Peyer's patch (tissue), 4 donors: ENCODE results near the gene ADK. TPM values are rescaled to one million over a fixed set of nuclear protein-coding genes. Genes with fewer than 3 reads are reported as not detected.
"Not testable (repeated sequence)": the region's sequence is repeated elsewhere in the genome, so short reads cannot be mapped to it uniquely, and the experiment has no call there.

Experiments used
- DNase-seq, 3 donors: peaks; one replicate each; pipeline ENCODE4 v3.0.0-alpha.2; 2017 to 2019
- H3K27ac ChIP-seq, 4 donors: fragments of 200-600 bp; sonication (generic); one replicate each; pipeline ENCODE4 v1.5.1; 2016 to 2019
- H3K27me3 ChIP-seq, 2 donors: fragments of 200-600 bp; sonication (generic); one replicate each; pipeline ENCODE4 v1.5.1; 2019
- H3K36me3 ChIP-seq, 3 donors: fragments of 200-600 bp; sonication (generic); one replicate each; pipeline ENCODE4 v1.5.1; 2016 to 2019
- H3K4me1 ChIP-seq, 4 donors: fragments of 200-600 bp; sonication (generic); one replicate each; pipeline ENCODE4 v1.5.1; 2016 to 2019
- H3K4me3 ChIP-seq, 4 donors: fragments of 200-600 bp; sonication (generic); 1 replicate in 3 of 4; 2 replicates in 1 of 4; pipeline ENCODE4 v1.5.1; 2016 to 2019; ENCODE audit warnings: mild to moderate bottlenecking in 1 of 4
- H3K9me3 ChIP-seq, 4 donors: fragments of 200-600 bp; sonication (generic); one replicate each; pipeline ENCODE4 v1.5.1; 2016 to 2019; ENCODE audit warnings: mild to moderate bottlenecking in 1 of 4
- CTCF ChIP-seq, 6 experiments: fragments of 450-650 bp in 4 of 6; fragments of 200-600 bp in 2 of 6; sonication (generic) in 1 of 6; IDR thresholded peaks; one replicate each; pipeline ENCODE4 v1.5.1; 2017 to 2019; ENCODE audit warnings: antibody characterized with exemption in 6 of 6, mild to moderate bottlenecking in 3 of 6, moderate library complexity in 1 of 6
- POLR2A ChIP-seq, 2 donors: fragments of 450-650 bp; IDR thresholded peaks; one replicate each; pipeline ENCODE4 v1.5.1; 2017; ENCODE audit warnings: antibody characterized with exemption in 2 of 2, mild to moderate bottlenecking in 2 of 2, moderate library complexity in 2 of 2
- total RNA-seq, 4 donors: library from RNA; depleted of rRNA; stranded (reverse); fragments of >200 nt; gene quantifications; one replicate each; pipeline ENCODE4 v1.1.0, GENCODE V29; 2016

Gene ADK
- total RNA-seq, 4 donors from 2014 or later: 7.4 to 50.3 (median 14.3) TPM

GRCh38 chr10:74292871-74293427, 141.9 kb downstream of the ADK start:
- Histone ChIP-seq H3K27ac (no peak overlapping the region), H3K27me3 (no peaks in the 10 kb centered on the region), H3K9me3 (no peaks in the 10 kb centered on the region), H3K4me3 (no peak overlapping the region), H3K36me3 (no peaks in the 10 kb centered on the region), H3K4me1 (no peaks in the 10 kb centered on the region)
- no peak for TF ChIP-seq CTCF (IDR thresholded peaks at IDR 0.05)
- TF ChIP-seq POLR2A (IDR thresholded peaks at IDR 0.05): no peak
- no peak for DNase-seq

- Histone ChIP-seq H3K4me1 (no peaks in the 10 kb centered on the region), H3K4me3 (no peak overlapping the region), H3K9me3 (no peaks in the 10 kb centered on the region), H3K27me3 (no peaks in the 10 kb centered on the region), H3K27ac (no peak overlapping the region), H3K36me3 (no peaks in the 10 kb centered on the region)
- no peak for TF ChIP-seq CTCF (IDR thresholded peaks at IDR 0.05)
- no peak for TF ChIP-seq POLR2A (IDR thresholded peaks at IDR 0.05)
- no peak for DNase-seq
Measured at GRCh38 chr10:74293686-74294371, 142.8 kb downstream of the ADK start.

GRCh38 chr10:74297389-74298080, 146.5 kb downstream of the ADK start:
- TF ChIP-seq CTCF (IDR thresholded peaks at IDR 0.05): no peak
- no peak for TF ChIP-seq POLR2A (IDR thresholded peaks at IDR 0.05)
- no peaks in the 10 kb centered on the region for H3K9me3 ChIP-seq
- no peaks in the 10 kb centered on the region for H3K4me1 ChIP-seq
- no peak overlapping the region for H3K4me3 ChIP-seq
- no peaks in the 10 kb centered on the region for H3K27me3 ChIP-seq
- H3K27ac ChIP-seq: no peak overlapping the region
- H3K36me3 ChIP-seq: no peaks in the 10 kb centered on the region
- DNase-seq: no peak

- not testable (repeated sequence) for H3K4me1 ChIP-seq, H3K27ac ChIP-seq, H3K36me3 ChIP-seq, H3K27me3 ChIP-seq, H3K4me3 ChIP-seq, DNase-seq, H3K9me3 ChIP-seq
Measured at GRCh38 chr10:74300074-74300621, 149.1 kb downstream of the ADK start.

GRCh38 chr10:74300666-74301065, 149.6 kb downstream of the ADK start:
- TF ChIP-seq CTCF (IDR thresholded peaks at IDR 0.05) (no peak), POLR2A (IDR thresholded peaks at IDR 0.05) (no peak)
- DNase-seq: no peak
- no peaks in the 10 kb centered on the region for H3K27me3 ChIP-seq
- no peaks in the 10 kb centered on the region for H3K4me1 ChIP-seq
- no peaks in the 10 kb centered on the region for H3K36me3 ChIP-seq
- no peaks in the 10 kb centered on the region for H3K9me3 ChIP-seq
- H3K4me3 ChIP-seq: no peak overlapping the region
- H3K27ac ChIP-seq: no peak overlapping the region

GRCh38 chr10:74305730-74306129, 154.7 kb downstream of the ADK start:
- Histone ChIP-seq H3K36me3 (no peaks in the 10 kb centered on the region), H3K9me3 (no peaks in the 10 kb centered on the region), H3K27me3 (no peaks in the 10 kb centered on the region), H3K4me1 (no peaks in the 10 kb centered on the region), H3K27ac (no peak overlapping the region), H3K4me3 (no peak overlapping the region)
- no peak for DNase-seq
- TF ChIP-seq CTCF (IDR thresholded peaks at IDR 0.05) (no peak), POLR2A (IDR thresholded peaks at IDR 0.05) (no peak)
